ENCODE results near the gene ZCCHC4.

- TF ChIP-seq EP300 (IDR thresholded peaks at IDR 0.05) (no peak), CTCF (IDR thresholded peaks at IDR 0.05) (no peak), POLR2A (IDR thresholded peaks at IDR 0.05) (no peak), POLR2AphosphoS5 (IDR thresholded peaks at IDR 0.05) (no peak)
These were observed 67.0 kb downstream of the ZCCHC4 start for GRCh38 chr4:25379591-25379990.
